Fibroblast of pulmonary artery (primary cell): ENCODE results near the gene DENND5B.
A peak's percentile ranks its signal among the peaks of the same experiment; 100 is the strongest.
"Not testable (repeated sequence)": the region's sequence is repeated elsewhere in the genome, so short reads cannot be mapped to it uniquely, and the experiment has no call there.

ENCODE experiments used
- DNase-seq: peaks from one replicate; pipeline ENCODE4 v3.0.0-alpha.2; 2010; ENCODE audit warnings: low read depth
- H3K4me3 ChIP-seq: replicated peaks from 2 replicates; pipeline ENCODE4 v1.5.1; 2011; ENCODE audit warnings: low read depth, mild to moderate bottlenecking, control low read depth, low read length, moderate library complexity
- CTCF ChIP-seq: IDR thresholded peaks from 2 replicates; pipeline ENCODE4 v1.5.1; 2011; ENCODE audit warnings: mild to moderate bottlenecking, control low read depth, low read length, inconsistent platforms; ENCODE audit errors: missing control alignments

Gene DENND5B

GRCh38 chr12:31584782-31585181 lies 6.2 kb downstream of the DENND5B start:
- no peak for TF ChIP-seq CTCF
- no peak overlapping the region for H3K4me3 ChIP-seq
- DNase-seq: no peak

GRCh38 chr12:31583878-31584277 lies 7.1 kb downstream of the DENND5B start:
- TF ChIP-seq CTCF: no peak
- no peak overlapping the region for H3K4me3 ChIP-seq
- no peak for DNase-seq

GRCh38 chr12:31582155-31582554 lies 8.8 kb downstream of the DENND5B start:
- peak; percentile 49 for DNase-seq
- no peak for TF ChIP-seq CTCF
- H3K4me3 ChIP-seq: no peak overlapping the region

GRCh38 chr12:31578632-31579031 lies 12.3 kb downstream of the DENND5B start:
- H3K4me3 ChIP-seq: no peak overlapping the region
- no peak for TF ChIP-seq CTCF
- peak; percentile 32 for DNase-seq

GRCh38 chr12:31574803-31575575 lies 15.9 kb downstream of the DENND5B start:
- H3K4me3 ChIP-seq: no peak overlapping the region
- no peak for TF ChIP-seq CTCF
- peak; percentile 81 for DNase-seq

GRCh38 chr12:31574367-31574766 lies 16.6 kb downstream of the DENND5B start:
- not testable (repeated sequence) for H3K4me3 ChIP-seq, DNase-seq

- H3K4me3 ChIP-seq: no peak overlapping the region
- no peak for DNase-seq
- no peak for TF ChIP-seq CTCF
These were observed 17.9 kb downstream of the DENND5B start for GRCh38 chr12:31572900-31573600.
